HFFc6 (cell line): ENCODE measurements around the gene ARHGAP11A. TPM values are rescaled to one million over a fixed set of nuclear protein-coding genes. Genes with fewer than 3 reads are reported as not detected.
A peak's percentile ranks its signal among the peaks of the same experiment; 100 is the strongest.

Source experiments
- DNase-seq: peaks from one replicate; pipeline ENCODE4 v3.0.0-alpha.2; 2018
- H3K27ac Mint-ChIP-seq: 2 replicates; pipeline ENCODE4 v1.8.0; 2020; ENCODE audit warnings: mild to moderate bottlenecking, mixed read lengths
- H3K27me3 Mint-ChIP-seq: 2 replicates; pipeline ENCODE4 v1.8.0; 2021; ENCODE audit warnings: mild to moderate bottlenecking, moderate library complexity, mixed read lengths; ENCODE audit not compliant: insufficient read depth
- H3K36me3 Mint-ChIP-seq: 2 replicates; pipeline ENCODE4 v1.8.0; 2021; ENCODE audit warnings: low read depth, mixed read lengths
- H3K4me1 Mint-ChIP-seq: 2 replicates; pipeline ENCODE4 v1.8.0; 2020; ENCODE audit warnings: low read depth, mixed read lengths
- H3K4me3 Mint-ChIP-seq: 2 replicates; pipeline ENCODE4 v1.8.0; 2020; ENCODE audit warnings: mild to moderate bottlenecking, moderate library complexity, mixed read lengths
- H3K9me3 Mint-ChIP-seq: 2 replicates; pipeline ENCODE4 v1.8.0; 2020; ENCODE audit warnings: mild to moderate bottlenecking, mixed read lengths
- CTCF ChIP-seq: fragments of 200-600 bp; sonication (generic); IDR thresholded peaks from 2 replicates; pipeline ENCODE4 v1.5.0; 2021; ENCODE audit warnings: antibody characterized with exemption, mild to moderate bottlenecking
- total RNA-seq, 6 experiments: library from RNA; stranded (reverse); fragmentation: NEBNext Ultra II Directional; extraction: Animal tissue kit (Norgen Biotek cat#: 25700); gene quantifications; 2 replicates in 1 of 6; 3 replicates in 5 of 6; pipeline ENCODE4 v1.2.3, GENCODE V29; 2021

ARHGAP11A gene
- total RNA-seq, 6 experiments from 2014 or later = 24.9 to 95.0 (median 74.6) TPM

- no peak for DNase-seq
- peaks cover 50% of the 10 kb centered on the region for H3K36me3 Mint-ChIP-seq
- H3K27me3 Mint-ChIP-seq = peaks cover under 1% of the 10 kb centered on the region; the same call in 1 of the 2 replicates
- no peaks in the 10 kb centered on the region for H3K9me3 Mint-ChIP-seq
- TF ChIP-seq CTCF = no peak
- no peak overlapping the region for H3K4me3 Mint-ChIP-seq
- H3K4me1 Mint-ChIP-seq = peaks cover 44% of the 10 kb centered on the region
- H3K27ac Mint-ChIP-seq = peak overlapping the region; percentile 52
Observed at GRCh38 chr15:32636410-32636809, 21.1 kb downstream of the ARHGAP11A start.

- H3K36me3 Mint-ChIP-seq = peaks cover 53% of the 10 kb centered on the region
- no peak for TF ChIP-seq CTCF
- no peak for DNase-seq
- no peak overlapping the region for H3K4me3 Mint-ChIP-seq
- peaks cover 44% of the 10 kb centered on the region for H3K4me1 Mint-ChIP-seq
- peaks cover 2% of the 10 kb centered on the region; the same call in 1 of the 2 replicates for H3K27me3 Mint-ChIP-seq
- H3K9me3 Mint-ChIP-seq = no peaks in the 10 kb centered on the region
- H3K27ac Mint-ChIP-seq = peak overlapping the region; percentile 52; the same call in 1 of the 2 replicates
Observed at GRCh38 chr15:32636908-32637567, 21.7 kb downstream of the ARHGAP11A start.

GRCh38 chr15:32637704-32638103 lies 22.4 kb downstream of the ARHGAP11A start:
- H3K27me3 Mint-ChIP-seq = peaks cover 2% of the 10 kb centered on the region; the same call in 1 of the 2 replicates
- no peak overlapping the region for H3K27ac Mint-ChIP-seq
- DNase-seq = no peak
- TF ChIP-seq CTCF = no peak
- no peak overlapping the region for H3K4me3 Mint-ChIP-seq
- no peaks in the 10 kb centered on the region for H3K9me3 Mint-ChIP-seq
- H3K4me1 Mint-ChIP-seq = peaks cover 45% of the 10 kb centered on the region
- peaks cover 53% of the 10 kb centered on the region for H3K36me3 Mint-ChIP-seq

- TF ChIP-seq CTCF = no peak
- no peak for DNase-seq
- H3K36me3 Mint-ChIP-seq = peaks cover 28% of the 10 kb centered on the region
- H3K27me3 Mint-ChIP-seq = peaks cover 2% of the 10 kb centered on the region; the same call in 1 of the 2 replicates
- H3K4me3 Mint-ChIP-seq = peak within 1 kb of the TSS; percentile 42; the same call in 1 of the 2 replicates
- H3K9me3 Mint-ChIP-seq = no peaks in the 10 kb centered on the region
- H3K27ac Mint-ChIP-seq = peak within 1 kb of the TSS; percentile 24
- peaks cover 53% of the 10 kb centered on the region for H3K4me1 Mint-ChIP-seq
Observed at GRCh38 chr15:32641517-32642059, 26.3 kb downstream of the ARHGAP11A start, which contains the start of gene SCG5. Gene SCG5 (plus strand): TSS chr15:32641710. CDS start chr15:32643593, 1,883 bp downstream.

- Mint-ChIP-seq H3K4me3 (no peak overlapping the region), H3K27ac (peak overlapping the region; percentile 57; the same call in 1 of the 2 replicates), H3K4me1 (peaks cover 41% of the 10 kb centered on the region), H3K36me3 (peaks cover 17% of the 10 kb centered on the region), H3K27me3 (peaks cover 2% of the 10 kb centered on the region; the same call in 1 of the 2 replicates), H3K9me3 (no peaks in the 10 kb centered on the region)
- TF ChIP-seq CTCF = no peak
- DNase-seq = no peak
Observed at GRCh38 chr15:32642667-32643435, 27.5 kb downstream of the ARHGAP11A start.
